GM18870 (cell line): ENCODE measurements around the gene PTPRN2.

Experiments used
- ATAC-seq: cut with Tn5 transposase; IDR thresholded peaks from one replicate; pipeline ENCODE4 v1.9.1; 2021; ENCODE audit warnings: moderate library complexity; ENCODE audit not compliant: unreplicated experiment

PTPRN2 gene

GRCh38 chr7:157662110-157662791 is 925.4 kb downstream of the PTPRN2 start:
- ATAC-seq = no peak

- ATAC-seq = no peak
Observed at GRCh38 chr7:157661611-157661975, 926.0 kb downstream of the PTPRN2 start.

GRCh38 chr7:157660971-157661610 is 926.5 kb downstream of the PTPRN2 start:
- no peak for ATAC-seq

GRCh38 chr7:157658851-157659412 is 928.7 kb downstream of the PTPRN2 start:
- no peak for ATAC-seq

- ATAC-seq = no peak
Observed at GRCh38 chr7:157657741-157658740, 929.6 kb downstream of the PTPRN2 start.

GRCh38 chr7:157656195-157656769 is 931.3 kb downstream of the PTPRN2 start:
- ATAC-seq = no peak

- ATAC-seq = no peak
Observed at GRCh38 chr7:157654350-157654749, 933.3 kb downstream of the PTPRN2 start.

GRCh38 chr7:157653827-157654207 is 933.8 kb downstream of the PTPRN2 start:
- ATAC-seq = no peak

GRCh38 chr7:157652954-157653826 is 934.4 kb downstream of the PTPRN2 start:
- ATAC-seq = no peak

GRCh38 chr7:157652161-157652953 is 935.3 kb downstream of the PTPRN2 start:
- ATAC-seq = no peak

- ATAC-seq = no peak
Observed at GRCh38 chr7:157651366-157652160, 936.1 kb downstream of the PTPRN2 start.

GRCh38 chr7:157650801-157651200 is 936.8 kb downstream of the PTPRN2 start:
- ATAC-seq = no peak

GRCh38 chr7:157650131-157650631 is 937.4 kb downstream of the PTPRN2 start:
- no peak for ATAC-seq

GRCh38 chr7:157646551-157646950 is 941.1 kb downstream of the PTPRN2 start:
- ATAC-seq = no peak

- no peak for ATAC-seq
Observed at GRCh38 chr7:157645539-157645938, 942.1 kb downstream of the PTPRN2 start.

- no peak for ATAC-seq
Observed at GRCh38 chr7:157644946-157645345, 942.7 kb downstream of the PTPRN2 start.

GRCh38 chr7:157643525-157643970 is 944.1 kb downstream of the PTPRN2 start:
- ATAC-seq = no peak

- no peak for ATAC-seq
Observed at GRCh38 chr7:157641866-157642265, 945.8 kb downstream of the PTPRN2 start.
